SU-DHL-6 (cell line): ENCODE measurements around the gene CLSTN3.

Experiments used
- CTCF ChIP-seq: fragments of 200-600 bp; sonication (generic); IDR thresholded peaks from one replicate; pipeline ENCODE4 v1.5.1; 2017; ENCODE audit warnings: antibody characterized with exemption, mild to moderate bottlenecking, low read length, moderate library complexity; ENCODE audit not compliant: insufficient read depth, poor library complexity, severe bottlenecking
- EZH2phosphoT487 ChIP-seq: fragments of 200-600 bp; sonication (generic), shearing (Covaris generic); conservative IDR thresholded peaks from 2 replicates; pipeline ENCODE4 v1.6.1; 2018; ENCODE audit warnings: mild to moderate bottlenecking, antibody characterized with exemption, low read length, moderate library complexity, mixed read lengths

- TF ChIP-seq CTCF = no peak
- no peak for TF ChIP-seq EZH2phosphoT487
Measured at GRCh38 chr12:7155471-7156034, 25.4 kb downstream of the CLSTN3 start.
